Left lobe of liver (tissue), 2 donors: ENCODE results near the gene PTGFRN. TPM values are rescaled to one million over a fixed set of nuclear protein-coding genes. Genes with fewer than 3 reads are reported as not detected.

Source experiments
- ATAC-seq: fragments of 200-7000 bp; cut with Tn5 transposase; one replicate; pipeline ENCODE4 v1.9.1; 2020; ENCODE audit warnings: mild to moderate bottlenecking, moderate library complexity
- DNase-seq: peaks from one replicate; pipeline ENCODE4 v3.0.0-alpha.2; 2020; ENCODE audit warnings: low spot score
- total RNA-seq: library from RNA; stranded (reverse); gene quantifications from one replicate; pipeline ENCODE4 v1.2.1, GENCODE V29; 2021
- donor health status: DM: no; HTN: no; CAD: no; lungs with moderate emphysema.
- donor health status: DM: no; HTN: yes; CAD: no.

PTGFRN gene
- total RNA-seq, 1 donor from 2014 or later: 11.9 TPM

- DNase-seq (no peak), ATAC-seq (no peak)
Observed at GRCh38 chr1:116991918-116992317, 82.2 kb downstream of the PTGFRN start.

DNA sequence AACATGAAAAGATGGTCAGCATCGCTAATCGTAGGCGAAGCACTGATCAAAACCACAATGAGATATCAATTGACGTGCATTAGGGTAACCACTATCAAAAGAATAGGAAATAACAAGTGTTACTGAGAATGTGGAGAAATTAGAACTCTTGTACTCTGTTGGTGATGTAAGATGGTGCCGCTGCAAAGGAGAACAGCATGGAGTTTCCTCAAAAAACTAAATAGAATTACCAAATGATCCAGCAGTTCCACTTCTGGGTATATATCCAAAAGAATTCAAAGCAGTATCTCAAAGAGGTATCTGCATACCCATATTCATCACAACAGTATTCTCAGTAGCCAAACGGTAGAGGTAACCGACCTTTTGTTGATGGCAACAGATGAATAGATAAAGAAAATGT is 83.6 kb downstream of the PTGFRN start:
- DNase-seq (no peak), ATAC-seq (no peak)

DNA sequence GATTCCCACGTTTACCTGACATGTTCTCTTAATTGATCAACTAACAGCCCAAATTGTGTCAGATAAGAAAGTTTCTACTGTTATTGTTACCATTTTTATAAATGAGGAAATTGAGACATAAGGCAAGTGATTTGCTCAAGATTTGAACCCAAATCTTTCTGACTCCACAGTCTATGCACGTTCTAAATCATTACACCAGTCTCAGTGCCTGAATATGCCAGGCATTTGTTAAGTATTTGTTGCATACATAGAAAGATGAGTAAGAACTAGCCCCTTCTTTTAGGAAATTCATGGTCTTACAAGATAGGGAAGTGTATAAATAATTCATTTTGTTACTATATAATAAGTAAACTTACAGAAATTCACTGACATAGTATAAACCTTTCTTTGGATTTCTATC is 84.7 kb downstream of the PTGFRN start:
- DNase-seq: no peak
- ATAC-seq: no peak

DNA sequence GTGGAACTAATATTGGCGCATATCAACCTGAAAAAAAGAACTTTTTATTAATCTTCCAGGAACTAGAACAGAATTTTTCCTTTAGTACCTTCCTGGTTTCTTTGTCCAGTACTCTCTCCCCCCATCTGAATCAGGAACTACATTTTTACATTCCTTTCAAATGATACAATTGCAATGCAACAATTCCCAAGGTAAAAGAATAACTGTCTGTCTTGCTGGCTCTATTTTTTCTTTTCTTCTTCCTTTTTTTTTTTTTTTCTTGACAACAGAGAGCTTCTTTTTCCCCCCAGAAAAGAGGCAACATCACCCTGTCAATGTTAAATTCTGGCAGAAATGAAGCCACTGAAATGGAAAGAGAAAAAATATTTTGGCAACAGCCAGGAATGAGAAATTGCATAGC is 87.3 kb downstream of the PTGFRN start:
- ATAC-seq (no peak), DNase-seq (no peak)

GRCh38 chr1:116997636-116998035 is 87.9 kb downstream of the PTGFRN start:
- DNase-seq: no peak
- ATAC-seq: no peak

DNA sequence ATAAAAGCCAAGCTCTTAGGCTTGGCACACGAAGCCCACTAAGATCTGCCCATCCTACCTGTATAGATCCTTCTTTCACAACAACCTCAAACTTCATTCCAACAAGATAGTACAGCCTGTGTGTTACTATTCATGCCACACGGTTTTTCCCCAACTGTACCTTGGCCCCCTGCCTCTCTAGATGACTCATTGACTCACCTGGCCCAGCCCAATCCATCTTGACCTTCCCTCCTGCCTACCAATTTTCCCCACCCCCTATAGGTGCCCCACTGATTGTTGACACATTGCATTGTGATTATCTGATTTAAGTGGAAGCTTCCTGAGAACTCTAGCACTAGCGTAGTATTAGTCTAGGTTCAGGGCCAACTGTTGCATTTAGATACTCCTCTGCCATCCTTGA is 89.9 kb downstream of the PTGFRN start:
- ATAC-seq: no peak

GRCh38 chr1:117000142-117000541 is 90.4 kb downstream of the PTGFRN start:
- no peak for DNase-seq
- no peak for ATAC-seq

More for the DNA sequence above, 89.9 kb downstream of the PTGFRN start:
- no peak for DNase-seq

- no peak for DNase-seq
- no peak for ATAC-seq
Observed at GRCh38 chr1:117001254-117001927, 91.7 kb downstream of the PTGFRN start, which contains the start of gene CD101. TSS of gene CD101 (plus strand) at chr1:117001760. CDS start at chr1:117001818, 58 bp downstream.

DNA sequence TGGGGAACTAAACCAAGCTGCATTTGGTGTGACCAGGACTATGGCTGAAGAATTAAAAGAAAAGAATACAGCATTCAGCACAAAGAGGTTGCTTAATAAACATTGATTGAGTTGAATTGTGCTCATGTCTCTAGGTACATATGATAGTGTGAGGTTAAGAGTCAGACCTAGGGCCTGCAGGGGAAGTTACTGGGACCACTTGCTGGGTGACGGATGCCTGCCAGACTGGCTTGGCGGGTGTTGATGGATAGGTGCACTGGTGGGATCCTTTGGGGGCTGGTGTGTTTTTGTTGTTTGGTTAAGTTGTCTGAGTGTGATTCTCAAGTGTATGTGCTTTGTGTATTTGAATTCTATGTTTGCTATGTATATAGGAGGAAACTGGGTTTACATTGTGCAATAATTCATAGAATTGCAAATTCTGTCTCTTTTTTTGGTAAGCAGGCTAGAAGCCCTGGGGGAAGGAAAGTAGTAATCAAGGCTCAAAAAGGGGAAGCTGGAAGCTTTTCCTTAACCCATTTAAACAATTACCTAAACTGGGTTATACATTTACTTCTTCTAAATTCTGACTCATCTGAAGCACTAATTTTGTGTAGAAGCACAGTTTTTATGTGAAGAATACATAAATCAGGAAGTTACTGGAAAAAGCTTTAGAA is 93.6 kb downstream of the PTGFRN start:
- no peak for ATAC-seq
- DNase-seq: no peak

- no peak for DNase-seq
- no peak for ATAC-seq
Observed at GRCh38 chr1:117007719-117008013, 98.0 kb downstream of the PTGFRN start.

GRCh38 chr1:117008656-117009055 is 98.9 kb downstream of the PTGFRN start:
- ATAC-seq: no peak
- no peak for DNase-seq

GRCh38 chr1:117009132-117009531 is 99.4 kb downstream of the PTGFRN start:
- ATAC-seq (no peak), DNase-seq (no peak)

- ATAC-seq (no peak), DNase-seq (no peak)
Observed at GRCh38 chr1:117010310-117010969, 100.7 kb downstream of the PTGFRN start.

- ATAC-seq (no peak), DNase-seq (no peak)
Observed at GRCh38 chr1:117011334-117011733, 101.6 kb downstream of the PTGFRN start.

- no peak for DNase-seq
Observed at GRCh38 chr1:117013309-117013858, 103.7 kb downstream of the PTGFRN start.

DNA sequence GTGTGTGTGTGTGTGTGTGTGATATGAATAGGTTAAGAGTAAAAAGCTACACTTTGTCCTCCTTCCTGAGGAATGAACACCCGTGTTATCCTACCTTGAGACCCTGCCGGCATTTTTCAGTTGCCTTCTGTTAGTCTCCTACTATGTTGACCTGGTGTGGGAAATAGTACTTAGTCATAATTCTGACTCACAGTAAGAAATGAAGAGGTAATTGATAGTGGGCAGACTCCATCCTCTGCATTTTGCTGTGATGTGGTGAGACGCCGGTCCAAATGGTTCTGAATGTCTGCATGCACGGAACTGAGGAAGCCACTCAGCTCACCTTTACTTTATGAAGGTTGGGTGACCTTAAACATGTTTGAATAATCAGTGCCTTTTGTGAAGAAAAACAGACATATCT is 104.5 kb downstream of the PTGFRN start:
- DNase-seq (no peak), ATAC-seq (no peak)

More at GRCh38 chr1:117013309-117013858, 103.7 kb downstream of the PTGFRN start:
- ATAC-seq: no peak

DNA sequence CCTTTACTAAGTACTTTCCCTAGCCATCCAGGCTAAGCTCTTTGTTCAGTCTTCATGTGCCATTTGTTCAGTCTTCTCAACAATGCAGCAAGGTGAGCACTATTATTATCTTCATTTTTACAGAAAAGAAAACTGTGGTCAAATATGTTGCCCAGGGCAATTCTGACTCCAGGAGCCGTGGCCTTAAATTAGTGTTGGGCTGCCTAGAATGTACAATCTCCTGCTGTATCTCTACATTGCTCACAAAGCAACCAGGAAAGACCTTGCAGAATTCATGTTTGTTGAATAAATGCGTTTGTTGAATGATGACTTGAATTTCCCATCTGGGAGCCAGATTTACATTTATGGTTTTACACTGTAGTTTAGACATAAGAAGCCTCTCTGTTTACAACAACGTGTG is 106.0 kb downstream of the PTGFRN start:
- ATAC-seq (no peak), DNase-seq (no peak)

- DNase-seq (no peak), ATAC-seq (no peak)
Observed at GRCh38 chr1:117017062-117017461, 107.3 kb downstream of the PTGFRN start.

GRCh38 chr1:117017648-117018047 is 107.9 kb downstream of the PTGFRN start:
- DNase-seq (no peak), ATAC-seq (no peak)

DNA sequence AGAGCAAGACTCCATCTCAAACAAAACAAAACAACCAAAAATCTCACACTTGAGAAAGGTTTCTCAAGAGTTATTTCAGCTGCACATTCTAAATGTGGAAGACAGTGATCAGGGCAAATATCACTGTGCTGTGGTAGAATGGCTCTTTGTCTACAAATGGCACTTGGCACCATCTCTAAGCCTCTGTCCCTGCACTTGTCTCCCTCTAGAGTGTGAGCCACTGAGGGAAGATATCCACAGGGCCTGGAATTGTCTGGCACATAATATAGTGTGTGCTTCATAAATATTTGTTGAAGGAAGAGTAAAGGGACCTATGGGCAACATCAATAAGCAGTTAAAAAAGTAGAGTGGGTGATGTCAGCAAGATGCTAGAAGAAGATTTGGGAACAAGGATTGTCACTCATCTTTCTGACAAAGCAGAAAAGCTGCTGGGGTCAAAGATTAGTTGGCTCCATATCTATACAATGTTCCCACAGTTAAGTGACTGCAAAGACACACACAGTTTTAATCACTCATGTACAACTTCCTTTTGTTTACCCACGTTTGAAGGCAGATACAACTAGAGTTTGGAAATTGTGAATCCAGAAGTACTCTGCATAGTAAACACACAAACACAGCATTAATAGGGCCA is 110.9 kb downstream of the PTGFRN start:
- ATAC-seq: no peak
- no peak for DNase-seq

DNA sequence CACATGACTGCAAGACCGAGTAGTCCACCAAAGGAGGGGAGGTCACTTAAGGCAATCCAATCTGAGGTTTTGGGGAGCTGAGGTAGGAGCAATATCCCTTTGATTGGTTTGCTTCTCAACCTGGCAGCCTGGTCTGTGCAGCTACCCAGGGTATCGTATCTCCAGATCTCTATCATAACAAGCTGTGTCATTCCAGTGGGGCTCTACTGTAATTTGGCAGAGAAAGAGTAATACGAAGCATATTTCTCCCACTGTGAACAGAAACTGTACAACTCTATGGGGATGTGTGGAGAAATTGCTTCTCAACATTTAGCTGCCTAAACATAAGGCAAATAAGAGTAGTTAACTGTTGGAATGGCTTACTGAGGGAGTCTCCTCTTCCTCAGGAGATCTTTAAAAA is 112.4 kb downstream of the PTGFRN start:
- DNase-seq (no peak), ATAC-seq (no peak)

DNA sequence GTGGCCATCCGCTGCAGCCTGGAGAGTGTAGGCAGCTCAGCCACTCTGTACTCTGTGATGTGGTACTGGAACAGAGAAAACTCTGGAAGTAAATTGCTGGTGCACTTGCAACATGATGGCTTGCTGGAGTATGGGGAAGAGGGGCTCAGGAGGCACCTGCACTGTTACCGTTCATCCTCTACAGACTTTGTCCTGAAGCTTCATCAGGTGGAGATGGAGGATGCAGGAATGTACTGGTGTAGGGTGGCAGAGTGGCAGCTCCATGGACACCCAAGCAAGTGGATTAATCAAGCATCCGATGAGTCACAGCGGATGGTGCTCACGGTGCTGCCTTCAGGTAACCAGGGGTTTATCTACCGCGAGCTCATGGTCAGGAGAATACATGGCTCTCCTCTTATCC is 115.9 kb downstream of the PTGFRN start:
- DNase-seq (no peak), ATAC-seq (no peak)
